Hematopoietic multipotent progenitor cell (in vitro differentiated cells): ENCODE measurements around the gene PRR30. TPM values are rescaled to one million over a fixed set of nuclear protein-coding genes. Genes with fewer than 3 reads are reported as not detected.

Experiments used
- DNase-seq, 3 donors: peaks; one replicate each; pipeline ENCODE4 v3.0.0-alpha.2; 2011 to 2015; ENCODE audit warnings: low read depth in 2 of 3, low spot score in 2 of 3
- total RNA-seq: library from RNA; depleted of rRNA; stranded (reverse); fragments of >200 nt; gene quantifications from one replicate; pipeline ENCODE4 v1.2.3, GENCODE V29; 2012

Gene PRR30
- total RNA-seq, 1 donor = under 0.01 TPM

- no peak for DNase-seq
These were observed 15.9 kb upstream of the PRR30 start for GRCh38 chr2:27155069-27155520.

- no peak for DNase-seq
These were observed 15.3 kb upstream of the PRR30 start for GRCh38 chr2:27154488-27154887.

- no peak for DNase-seq
These were observed 13.7 kb upstream of the PRR30 start for GRCh38 chr2:27152796-27153464.

GRCh38 chr2:27152102-27152795 is 13.0 kb upstream of the PRR30 start:
- no peak for DNase-seq

- no peak for DNase-seq
These were observed 11.5 kb upstream of the PRR30 start for GRCh38 chr2:27150639-27151230.

- no peak for DNase-seq
These were observed 10.6 kb upstream of the PRR30 start for GRCh38 chr2:27149570-27150405.

- no peak for DNase-seq
These were observed 9.7 kb upstream of the PRR30 start, which contains the start of gene TCF23 for GRCh38 chr2:27148801-27149439. TSS of gene TCF23 (plus strand) at chr2:27149004. CDS start at chr2:27149134, 130 bp downstream.

- no peak for DNase-seq
These were observed 8.7 kb upstream of the PRR30 start for GRCh38 chr2:27147935-27148334.

GRCh38 chr2:27145682-27146081 is 6.5 kb upstream of the PRR30 start:
- no peak for DNase-seq

GRCh38 chr2:27143285-27143684 is 4.1 kb upstream of the PRR30 start:
- no peak for DNase-seq

- DNase-seq = no peak
These were observed 1.1 kb downstream of the PRR30 start for GRCh38 chr2:27138111-27138510.

- no peak for DNase-seq
These were observed 1.8 kb downstream of the PRR30 start for GRCh38 chr2:27137322-27137935.

GRCh38 chr2:27136751-27137150 is 2.5 kb downstream of the PRR30 start:
- DNase-seq = no peak

- no peak for DNase-seq
These were observed 3.7 kb downstream of the PRR30 start for GRCh38 chr2:27135478-27135955.

GRCh38 chr2:27134781-27135477 is 4.3 kb downstream of the PRR30 start:
- DNase-seq = no peak

- peak; percentile 94 to 97 (median 95) for DNase-seq
These were observed 5.1 kb downstream of the PRR30 start, which contains the start of gene PREB for GRCh38 chr2:27133905-27134780. TSS of gene PREB (minus strand) at chr2:27134636. CDS start at chr2:27134421, 215 bp downstream.

- no peak for DNase-seq
These were observed 5.9 kb downstream of the PRR30 start for GRCh38 chr2:27133195-27133875.

GRCh38 chr2:27131429-27131828 is 7.8 kb downstream of the PRR30 start:
- DNase-seq = no peak
